Panc1 (cell line): ENCODE measurements around the gene FKBP1B. TPM values are rescaled to one million over a fixed set of nuclear protein-coding genes. Genes with fewer than 3 reads are reported as not detected.
"Not testable (repeated sequence)": the region's sequence is repeated elsewhere in the genome, so short reads cannot be mapped to it uniquely, and the experiment has no call there.

ENCODE experiments used
- ATAC-seq: fragments of 200-7000 bp; cut with Tn5 transposase; 2 replicates; pipeline ENCODE4 v1.9.1; 2020; ENCODE audit warnings: mild to moderate bottlenecking, moderate library complexity
- BruUV-seq: library from RNA; stranded (reverse); fragments of 400-500 nt; replicated peaks from 2 replicates; lab custom pipeline; 2021; lab: Mats Ljungman, UMichigan
- CTCF ChIA-PET: fragments of 300-600 bp; sonication (Branson Sonifier 250); formaldehyde crosslinking; loops from one replicate; lab custom pipeline; 2022; ENCODE audit warnings: antibody characterized with exemption; lab: Charles Lee
- POLR2A ChIA-PET: fragments of 300-600 bp; sonication (Branson Sonifier 250); formaldehyde crosslinking; loops from one replicate; lab custom pipeline; 2022; ENCODE audit warnings: antibody characterized with exemption; lab: Charles Lee
- DNase-seq: peaks from one replicate; pipeline ENCODE4 v3.0.0-alpha.2; 2010; ENCODE audit warnings: low read depth, low spot score
- H3K27ac ChIP-seq: 2 replicates; pipeline ENCODE4 v1.5.1; 2011; ENCODE audit warnings: mild to moderate bottlenecking, low read length, inconsistent platforms
- H3K27me3 ChIP-seq: fragments of 200-500 bp; sonication (Bioruptor generic); 2 replicates; pipeline ENCODE4 v1.6.0; 2014; ENCODE audit warnings: low read length, inconsistent platforms; ENCODE audit not compliant: control insufficient read depth, insufficient read depth
- H3K36me3 ChIP-seq: fragments of 200-500 bp; sonication (Bioruptor generic); 2 replicates; pipeline ENCODE4 v1.5.1; 2014; ENCODE audit warnings: inconsistent platforms, mild to moderate bottlenecking, low read length, moderate library complexity; ENCODE audit not compliant: control insufficient read depth, insufficient read depth
- H3K4me1 ChIP-seq: 2 replicates; pipeline ENCODE4 v1.5.1; 2011; ENCODE audit warnings: inconsistent platforms, mild to moderate bottlenecking, low read length, moderate library complexity; ENCODE audit not compliant: control insufficient read depth, insufficient read depth
- H3K4me3 ChIP-seq, 2 experiments: 2 replicates each; pipeline ENCODE4 v1.5.1; 2011 to 2012; ENCODE audit warnings: low read depth in 2 of 2, low read length in 2 of 2, mild to moderate bottlenecking in 2 of 2, inconsistent platforms in 1 of 2, moderate library complexity in 1 of 2
- H3K9me3 ChIP-seq: fragments of 200-500 bp; sonication (Bioruptor generic); 2 replicates; pipeline ENCODE4 v1.5.1; 2014; ENCODE audit warnings: low read depth, mild to moderate bottlenecking, inconsistent platforms, low read length, moderate library complexity; ENCODE audit not compliant: control insufficient read depth, insufficient read depth
- POLR2AphosphoS5 ChIP-seq: IDR thresholded peaks from 2 replicates; pipeline ENCODE4 v1.6.1; 2012; ENCODE audit warnings: mild to moderate bottlenecking, low read depth, low read length, moderate library complexity
- SIN3A ChIP-seq: IDR thresholded peaks from 2 replicates; pipeline ENCODE4 v1.6.1; 2012; ENCODE audit warnings: low read depth, mild to moderate bottlenecking, low read length, moderate library complexity, borderline replicate concordance; ENCODE audit not compliant: insufficient read depth
- TCF7L2 ChIP-seq: IDR thresholded peaks from 2 replicates; pipeline ENCODE4 v1.6.1; 2011; ENCODE audit warnings: mild to moderate bottlenecking, low read depth, low read length, inconsistent platforms
- in situ Hi-C: cut with HindIII; loops from 2 replicates; pipeline ENCODE4 v1.10.0; 2016; ENCODE audit warnings: low sequenced_read_pairs, low pct_unique_long_range_greater_than_20kb
- intact Hi-C: fragments of 100-400 bp; cut with micrococcal nuclease; formaldehyde crosslinking; loops from one replicate; pipeline ENCODE4 v1.10.0; 2022; ENCODE audit not compliant: unreplicated experiment
- total RNA-seq: library from RNA; stranded (reverse); gene quantifications from one replicate; pipeline ENCODE4 v1.2.1, GENCODE V29; 2021; ENCODE audit not compliant: unreplicated experiment
- TF ChIP-seq, protein P1 (sequence below): fragments of 450-650 bp; IDR thresholded peaks from 2 replicates; pipeline ENCODE4 v1.5.1; 2017; ENCODE audit warnings: mild to moderate bottlenecking
- TF ChIP-seq, protein P2 (sequence below), 2 experiments: IDR thresholded peaks; 2 replicates each; pipeline ENCODE4 v1.6.1; 2011 to 2012; ENCODE audit warnings: low read depth in 2 of 2, control low read depth in 1 of 2, low read length in 1 of 2, mild to moderate bottlenecking in 1 of 2, moderate library complexity in 1 of 2; ENCODE audit not compliant: insufficient read depth in 1 of 2

Gene FKBP1B
- total RNA-seq, 1 experiment from 2014 or later = 19.9 TPM

- BruUV-seq = no TSS peak
- intact Hi-C loops = no loop called here
- no peak for DNase-seq
- H3K36me3 ChIP-seq = no peaks in the 10 kb centered on the region
- no peak overlapping the region for H3K4me3 ChIP-seq
- POLR2A ChIA-PET = no interaction called here
- H3K4me1 ChIP-seq = no peaks in the 10 kb centered on the region
- no peaks in the 10 kb centered on the region for H3K9me3 ChIP-seq
- in situ Hi-C loops = no loop called here
- TF ChIP-seq TCF7L2 (no peak), POLR2AphosphoS5 (no peak)
- H3K27ac ChIP-seq = no peak overlapping the region
- no peaks in the 10 kb centered on the region for H3K27me3 ChIP-seq
- no peak for ATAC-seq
- CTCF ChIA-PET = interaction anchor here (0.6 kb wide), 1 partner anchor 17 kb away, joined by 3 read pairs; no protein-coding TSS in a partner anchor
Observed at GRCh38 chr2:24106786-24107185, 57.2 kb downstream of the FKBP1B start.

GRCh38 chr2:24107336-24107735 lies 57.8 kb downstream of the FKBP1B start:
- no peaks in the 10 kb centered on the region for H3K36me3 ChIP-seq
- DNase-seq = no peak
- no peaks in the 10 kb centered on the region for H3K9me3 ChIP-seq
- in situ Hi-C loops (no loop called here), intact Hi-C loops (no loop called here)
- ATAC-seq = no peak
- TF ChIP-seq TCF7L2 = no peak
- no peak for TF ChIP-seq SIN3A
- TF ChIP-seq, protein P1, sequence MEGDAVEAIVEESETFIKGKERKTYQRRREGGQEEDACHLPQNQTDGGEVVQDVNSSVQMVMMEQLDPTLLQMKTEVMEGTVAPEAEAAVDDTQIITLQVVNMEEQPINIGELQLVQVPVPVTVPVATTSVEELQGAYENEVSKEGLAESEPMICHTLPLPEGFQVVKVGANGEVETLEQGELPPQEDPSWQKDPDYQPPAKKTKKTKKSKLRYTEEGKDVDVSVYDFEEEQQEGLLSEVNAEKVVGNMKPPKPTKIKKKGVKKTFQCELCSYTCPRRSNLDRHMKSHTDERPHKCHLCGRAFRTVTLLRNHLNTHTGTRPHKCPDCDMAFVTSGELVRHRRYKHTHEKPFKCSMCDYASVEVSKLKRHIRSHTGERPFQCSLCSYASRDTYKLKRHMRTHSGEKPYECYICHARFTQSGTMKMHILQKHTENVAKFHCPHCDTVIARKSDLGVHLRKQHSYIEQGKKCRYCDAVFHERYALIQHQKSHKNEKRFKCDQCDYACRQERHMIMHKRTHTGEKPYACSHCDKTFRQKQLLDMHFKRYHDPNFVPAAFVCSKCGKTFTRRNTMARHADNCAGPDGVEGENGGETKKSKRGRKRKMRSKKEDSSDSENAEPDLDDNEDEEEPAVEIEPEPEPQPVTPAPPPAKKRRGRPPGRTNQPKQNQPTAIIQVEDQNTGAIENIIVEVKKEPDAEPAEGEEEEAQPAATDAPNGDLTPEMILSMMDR = no peak
- TF ChIP-seq, protein P2, sequence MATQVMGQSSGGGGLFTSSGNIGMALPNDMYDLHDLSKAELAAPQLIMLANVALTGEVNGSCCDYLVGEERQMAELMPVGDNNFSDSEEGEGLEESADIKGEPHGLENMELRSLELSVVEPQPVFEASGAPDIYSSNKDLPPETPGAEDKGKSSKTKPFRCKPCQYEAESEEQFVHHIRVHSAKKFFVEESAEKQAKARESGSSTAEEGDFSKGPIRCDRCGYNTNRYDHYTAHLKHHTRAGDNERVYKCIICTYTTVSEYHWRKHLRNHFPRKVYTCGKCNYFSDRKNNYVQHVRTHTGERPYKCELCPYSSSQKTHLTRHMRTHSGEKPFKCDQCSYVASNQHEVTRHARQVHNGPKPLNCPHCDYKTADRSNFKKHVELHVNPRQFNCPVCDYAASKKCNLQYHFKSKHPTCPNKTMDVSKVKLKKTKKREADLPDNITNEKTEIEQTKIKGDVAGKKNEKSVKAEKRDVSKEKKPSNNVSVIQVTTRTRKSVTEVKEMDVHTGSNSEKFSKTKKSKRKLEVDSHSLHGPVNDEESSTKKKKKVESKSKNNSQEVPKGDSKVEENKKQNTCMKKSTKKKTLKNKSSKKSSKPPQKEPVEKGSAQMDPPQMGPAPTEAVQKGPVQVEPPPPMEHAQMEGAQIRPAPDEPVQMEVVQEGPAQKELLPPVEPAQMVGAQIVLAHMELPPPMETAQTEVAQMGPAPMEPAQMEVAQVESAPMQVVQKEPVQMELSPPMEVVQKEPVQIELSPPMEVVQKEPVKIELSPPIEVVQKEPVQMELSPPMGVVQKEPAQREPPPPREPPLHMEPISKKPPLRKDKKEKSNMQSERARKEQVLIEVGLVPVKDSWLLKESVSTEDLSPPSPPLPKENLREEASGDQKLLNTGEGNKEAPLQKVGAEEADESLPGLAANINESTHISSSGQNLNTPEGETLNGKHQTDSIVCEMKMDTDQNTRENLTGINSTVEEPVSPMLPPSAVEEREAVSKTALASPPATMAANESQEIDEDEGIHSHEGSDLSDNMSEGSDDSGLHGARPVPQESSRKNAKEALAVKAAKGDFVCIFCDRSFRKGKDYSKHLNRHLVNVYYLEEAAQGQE (IDR thresholded peaks at IDR 0.05; ENCODE audit: insufficient read depth in 1 of 2, low read depth in 2 of 2, low read length in 1 of 2) = no peak
- no peak for TF ChIP-seq POLR2AphosphoS5
- CTCF ChIA-PET = interaction anchor here (0.6 kb wide), 1 partner anchor 17 kb away, joined by 3 read pairs; no protein-coding TSS in a partner anchor
- POLR2A ChIA-PET = no interaction called here
- H3K27ac ChIP-seq = no peak overlapping the region
- no peak overlapping the region for H3K4me3 ChIP-seq
- no peaks in the 10 kb centered on the region for H3K4me1 ChIP-seq
- H3K27me3 ChIP-seq = no peaks in the 10 kb centered on the region
- BruUV-seq = no TSS peak

- ATAC-seq, intact Hi-C loops, DNase-seq, CTCF ChIA-PET, H3K4me1 ChIP-seq, H3K36me3 ChIP-seq, BruUV-seq, in situ Hi-C loops, H3K4me3 ChIP-seq, H3K9me3 ChIP-seq, H3K27ac ChIP-seq, H3K27me3 ChIP-seq: not testable (repeated sequence)
- POLR2A ChIA-PET = interaction anchor here (0.6 to 0.7 kb wide), 2 partner anchors 13 to 15 kb away, joined by 3 to 9 read pairs; no protein-coding TSS in a partner anchor
Observed at GRCh38 chr2:24109431-24109830, 59.9 kb downstream of the FKBP1B start.
